Mammary epithelial cell (primary cell): Measurements from ENCODE around the gene CCBE1.

Experiments
- EZH2 ChIP-seq: IDR thresholded peaks from 2 replicates; pipeline ENCODE4 v1.6.1; 2012; ENCODE audit warnings: low read length, inconsistent platforms, borderline replicate concordance
- TF ChIP-seq, protein P1 (sequence below), 2 donors: IDR thresholded peaks in 1 of 2; conservative IDR thresholded peaks in 1 of 2; 2 replicates each; pipeline ENCODE4 v1.5.1; 2011 to 2012; ENCODE audit warnings: inconsistent platforms in 2 of 2, low read length in 2 of 2, mild to moderate bottlenecking in 2 of 2, control low read depth in 1 of 2, low read depth in 1 of 2; ENCODE audit not compliant: insufficient read depth in 1 of 2; ENCODE audit errors: extremely low read depth in 1 of 2

DNA sequence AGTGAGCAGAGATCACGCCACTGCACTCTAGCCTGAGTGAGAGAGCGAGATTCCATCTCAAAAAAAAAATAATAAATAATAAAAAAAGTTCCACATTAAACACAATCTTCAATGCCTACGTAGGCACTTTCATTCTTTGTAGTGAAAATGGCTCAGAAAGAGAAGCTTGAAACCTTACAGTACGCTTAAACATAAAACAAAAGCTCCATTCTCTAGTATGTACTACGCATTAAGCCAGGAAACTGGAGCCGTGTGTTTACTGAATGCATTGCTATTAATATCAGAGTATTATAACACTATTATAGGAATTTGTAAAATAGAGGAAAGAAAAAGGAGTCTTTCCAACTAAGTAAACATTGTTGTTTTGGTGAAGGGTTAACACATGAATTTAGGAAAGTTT is 296.8 kb downstream of the CCBE1 start:
- TF ChIP-seq, protein P1, sequence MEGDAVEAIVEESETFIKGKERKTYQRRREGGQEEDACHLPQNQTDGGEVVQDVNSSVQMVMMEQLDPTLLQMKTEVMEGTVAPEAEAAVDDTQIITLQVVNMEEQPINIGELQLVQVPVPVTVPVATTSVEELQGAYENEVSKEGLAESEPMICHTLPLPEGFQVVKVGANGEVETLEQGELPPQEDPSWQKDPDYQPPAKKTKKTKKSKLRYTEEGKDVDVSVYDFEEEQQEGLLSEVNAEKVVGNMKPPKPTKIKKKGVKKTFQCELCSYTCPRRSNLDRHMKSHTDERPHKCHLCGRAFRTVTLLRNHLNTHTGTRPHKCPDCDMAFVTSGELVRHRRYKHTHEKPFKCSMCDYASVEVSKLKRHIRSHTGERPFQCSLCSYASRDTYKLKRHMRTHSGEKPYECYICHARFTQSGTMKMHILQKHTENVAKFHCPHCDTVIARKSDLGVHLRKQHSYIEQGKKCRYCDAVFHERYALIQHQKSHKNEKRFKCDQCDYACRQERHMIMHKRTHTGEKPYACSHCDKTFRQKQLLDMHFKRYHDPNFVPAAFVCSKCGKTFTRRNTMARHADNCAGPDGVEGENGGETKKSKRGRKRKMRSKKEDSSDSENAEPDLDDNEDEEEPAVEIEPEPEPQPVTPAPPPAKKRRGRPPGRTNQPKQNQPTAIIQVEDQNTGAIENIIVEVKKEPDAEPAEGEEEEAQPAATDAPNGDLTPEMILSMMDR (conservative IDR thresholded peaks at IDR 0.05 in 1 of 2, IDR thresholded peaks at IDR 0.05 in 1 of 2; ENCODE audit: extremely low read depth in 1 of 2, insufficient read depth in 1 of 2, low read depth in 1 of 2, low read length in 2 of 2) = no peak
- TF ChIP-seq EZH2 = no peak
